GF-D8 (cell line): ENCODE results near the gene UTP15.

ENCODE experiments used
- DNase-seq: peaks from one replicate; lab custom pipeline; 2025; lab: John Stamatoyannopoulos, UW

UTP15 gene

GRCh38 chr5:73623901-73624404 lies 58.4 kb downstream of the UTP15 start:
- DNase-seq = no peak

GRCh38 chr5:73624888-73625287 lies 59.3 kb downstream of the UTP15 start:
- DNase-seq = no peak

- no peak for DNase-seq
Observed at GRCh38 chr5:73625372-73625943, 59.9 kb downstream of the UTP15 start.

DNA sequence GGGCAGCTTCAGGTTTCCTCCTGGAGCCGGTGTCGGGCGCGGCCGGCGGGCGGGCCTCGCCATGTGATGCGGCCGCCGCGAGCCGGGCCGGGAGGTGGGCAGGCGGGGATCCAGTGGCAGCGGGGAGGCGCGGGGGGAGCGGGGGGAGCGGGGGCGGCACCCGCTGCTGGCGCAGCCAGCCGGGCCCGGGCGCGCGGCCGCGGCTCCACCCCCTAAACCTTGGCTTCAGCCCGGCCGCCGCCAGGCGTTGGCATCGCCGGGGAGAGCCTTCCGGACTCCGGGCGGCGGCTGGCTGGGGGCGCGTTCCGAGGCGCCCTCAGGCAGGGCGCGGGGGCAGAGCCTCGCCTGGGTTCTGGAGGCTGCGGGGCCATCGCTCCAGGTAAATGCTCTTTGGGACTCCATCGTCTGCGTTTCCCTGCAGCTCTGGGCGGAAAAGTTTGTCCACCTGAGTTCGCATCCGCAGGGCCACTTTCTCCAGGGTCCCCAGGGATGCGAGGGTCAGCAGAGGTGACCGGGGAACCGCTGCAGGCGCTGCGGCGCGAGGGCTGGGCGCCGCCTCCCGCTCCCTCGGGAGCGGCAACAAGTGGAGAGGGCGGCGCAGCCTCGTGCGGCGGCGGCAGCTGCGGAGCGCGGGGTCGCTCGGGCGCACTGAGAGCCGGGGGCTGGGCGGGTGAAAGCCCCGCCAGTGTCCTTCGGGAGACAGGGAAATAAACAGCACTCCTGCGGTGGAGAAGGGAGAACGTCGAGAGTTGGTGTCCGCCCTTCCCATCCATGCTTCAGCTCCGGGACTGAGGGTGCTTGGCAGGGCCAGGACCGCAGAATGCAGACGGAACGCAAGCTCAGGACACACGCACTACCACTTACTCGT lies 60.6 kb downstream of the UTP15 start, which contains the start of gene ARHGEF28:
TSS of gene ARHGEF28 (plus strand) at position 253 of the 868 bp plus-strand sequence. CDS start 58,656 bp downstream, outside the sequence.
- DNase-seq = no peak

DNA sequence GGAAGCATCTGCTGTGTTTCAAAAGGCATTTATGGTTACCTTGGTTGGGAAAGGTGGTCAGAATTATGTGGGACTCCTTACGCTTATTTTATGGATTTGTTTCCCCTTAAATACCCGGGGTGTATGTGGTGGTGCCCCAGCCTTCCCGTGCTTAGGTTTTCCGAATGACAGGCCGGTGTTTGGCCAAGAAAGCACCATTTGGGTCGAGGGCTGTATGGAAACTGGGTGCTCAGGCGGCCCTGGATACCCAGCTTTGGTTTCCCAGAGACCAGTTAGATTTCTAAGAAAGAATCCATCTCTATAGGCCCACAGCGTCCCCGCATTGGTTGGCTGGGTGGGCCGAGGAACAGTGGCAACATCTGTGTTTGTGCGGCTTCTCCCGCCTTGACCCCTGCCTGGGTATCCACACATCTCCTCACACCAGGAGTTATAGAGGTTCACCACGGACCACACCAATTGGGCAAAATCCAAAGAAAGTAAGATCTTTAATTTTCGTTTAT lies 61.3 kb downstream of the UTP15 start:
- no peak for DNase-seq

- DNase-seq = no peak
Observed at GRCh38 chr5:73629456-73629855, 63.9 kb downstream of the UTP15 start.

- DNase-seq = no peak
Observed at GRCh38 chr5:73630765-73631164, 65.2 kb downstream of the UTP15 start.

- DNase-seq = no peak
Observed at GRCh38 chr5:73631500-73631899, 66.0 kb downstream of the UTP15 start.
